CD4-positive, alpha-beta T cell (primary cell): ENCODE data around the gene SEMA6D. TPM values are rescaled to one million over a fixed set of nuclear protein-coding genes. Genes with fewer than 3 reads are reported as not detected.

Source experiments
- ATAC-seq: fragments of 200-7000 bp; cut with Tn5 transposase; one replicate; pipeline ENCODE4 v1.10.0; 2022; ENCODE audit warnings: mild to moderate bottlenecking; ENCODE audit not compliant: poor library complexity
- CTCF ChIA-PET: fragments of 350-600 bp; sonication (Branson Sonifier 250); formaldehyde crosslinking; loops from one replicate; lab custom pipeline; 2021; ENCODE audit warnings: antibody characterized with exemption, inconsistent platforms; lab: Charles Lee
- POLR2A ChIA-PET: fragments of 350-600 bp; sonication (Branson Sonifier 250); formaldehyde crosslinking; loops from one replicate; lab custom pipeline; 2021; ENCODE audit warnings: antibody characterized with exemption, inconsistent platforms; lab: Charles Lee
- DNase-seq, 14 experiments: peaks; one replicate each; pipeline ENCODE4 v3.0.0-alpha.2; 2013 to 2020; ENCODE audit warnings: mixed read lengths in 2 of 14
- H3K27ac ChIP-seq, 2 donors: one replicate each; pipeline versions ENCODE4 v1.5.1 to v1.7.0; 2013; ENCODE audit warnings: low read length in 2 of 2, low read depth in 1 of 2, mild to moderate bottlenecking in 1 of 2
- H3K27me3 ChIP-seq, 2 experiments: 1 replicate in 1 of 2; 2 replicates in 1 of 2; pipeline versions ENCODE4 v1.6.1 to v1.7.0; 2013; ENCODE audit warnings: low read length in 2 of 2, control low read depth in 1 of 2, mild to moderate bottlenecking in 1 of 2, moderate library complexity in 1 of 2; ENCODE audit not compliant: insufficient read depth in 2 of 2, control insufficient read depth in 1 of 2
- H3K36me3 ChIP-seq: one replicate; pipeline ENCODE4 v1.6.1; 2013; ENCODE audit warnings: low read length, control low read depth; ENCODE audit not compliant: insufficient read depth
- H3K4me1 ChIP-seq: one replicate; pipeline ENCODE4 v1.6.1; 2013; ENCODE audit warnings: low read length, control low read depth; ENCODE audit not compliant: insufficient read depth
- H3K4me3 ChIP-seq: one replicate; pipeline ENCODE4 v1.5.1; 2013; ENCODE audit warnings: mild to moderate bottlenecking, low read length, moderate library complexity
- H3K9me3 ChIP-seq, 2 experiments: 1 replicate in 1 of 2; 2 replicates in 1 of 2; pipeline versions ENCODE4 v1.6.1 to v1.7.0; 2013; ENCODE audit warnings: low read length in 2 of 2, mild to moderate bottlenecking in 2 of 2, control low read depth in 1 of 2, moderate library complexity in 1 of 2; ENCODE audit not compliant: control insufficient read depth in 1 of 2, insufficient read depth in 1 of 2
- H3K27ac Mint-ChIP-seq: one replicate; pipeline ENCODE4 v1.8.0; 2020; ENCODE audit warnings: mixed read lengths
- H3K27me3 Mint-ChIP-seq: one replicate; pipeline ENCODE4 v1.8.0; 2021; ENCODE audit warnings: mixed read lengths
- H3K36me3 Mint-ChIP-seq: one replicate; pipeline ENCODE4 v1.8.0; 2021; ENCODE audit warnings: low read depth, mixed read lengths
- H3K4me1 Mint-ChIP-seq: one replicate; pipeline ENCODE4 v1.8.0; 2021; ENCODE audit warnings: low read depth, mixed read lengths
- H3K4me3 Mint-ChIP-seq: one replicate; pipeline ENCODE4 v1.8.0; 2020; ENCODE audit warnings: mild to moderate bottlenecking, mixed read lengths
- H3K9me3 Mint-ChIP-seq: one replicate; pipeline ENCODE4 v1.8.0; 2020; ENCODE audit warnings: mixed read lengths
- intact Hi-C, 2 experiments: fragments of 100-400 bp; cut with DNase I in 1 of 2; cut with micrococcal nuclease in 1 of 2; formaldehyde crosslinking; loops; one replicate each; pipeline versions ENCODE4 v1.15.1 to v1.9.0; 2023 to 2025; cut with DNase I, micrococcal nuclease
- total RNA-seq, 174 experiments: library from RNA in 2 of 174; stranded (reverse) in 2 of 174; gene quantifications; one replicate each; pipeline ENCODE4 v1.2.3 and lab custom pipeline; 2021 to 2026
- TF ChIP-seq, protein P1 (sequence below): fragments of 200-600 bp; IDR thresholded peaks from one replicate; pipeline ENCODE4 v1.8.0; 2022; ENCODE audit warnings: antibody characterized with exemption, mild to moderate bottlenecking

SEMA6D gene
- total RNA-seq, 2 experiments from 2014 or later = not detected

DNA sequence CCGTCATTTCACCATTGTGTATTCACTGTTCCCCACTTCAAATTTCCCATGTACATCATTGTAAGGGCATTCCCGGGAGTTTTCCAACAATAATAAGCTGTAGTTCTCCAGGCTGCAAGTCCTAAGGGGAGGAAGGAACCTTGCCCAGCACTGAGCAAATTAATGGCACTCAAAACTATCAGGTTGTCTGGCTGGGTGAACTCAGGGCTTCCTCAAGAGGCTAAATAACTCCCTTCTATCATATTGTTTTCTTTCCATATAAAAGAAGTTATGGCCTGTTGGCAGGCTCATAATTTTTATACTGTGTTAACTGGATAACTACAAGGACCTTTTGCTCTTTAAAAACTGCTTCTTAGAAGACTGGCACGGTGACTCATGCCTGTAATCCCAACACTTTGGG lies 71.4 kb downstream of the SEMA6D start:
- ChIA-PET CTCF (no interaction called here), POLR2A (no interaction called here)
- H3K36me3 Mint-ChIP-seq = no peaks in the 10 kb centered on the region
- intact Hi-C loops = no loop called here
- peaks cover 7% of the 10 kb centered on the region for H3K27me3 Mint-ChIP-seq
- no peak for ATAC-seq
- H3K4me3 Mint-ChIP-seq = no peak overlapping the region
- Histone ChIP-seq H3K9me3 (no peaks in the 10 kb centered on the region), H3K27me3 (no peaks in the 10 kb centered on the region), H3K27ac (no peak overlapping the region), H3K36me3 (no peaks in the 10 kb centered on the region), H3K4me1 (no peaks in the 10 kb centered on the region), H3K4me3 (no peak overlapping the region)
- DNase-seq = no peak
- H3K9me3 Mint-ChIP-seq = no peaks in the 10 kb centered on the region
- no peaks in the 10 kb centered on the region for H3K4me1 Mint-ChIP-seq
- no peak overlapping the region for H3K27ac Mint-ChIP-seq
- TF ChIP-seq, protein P1, sequence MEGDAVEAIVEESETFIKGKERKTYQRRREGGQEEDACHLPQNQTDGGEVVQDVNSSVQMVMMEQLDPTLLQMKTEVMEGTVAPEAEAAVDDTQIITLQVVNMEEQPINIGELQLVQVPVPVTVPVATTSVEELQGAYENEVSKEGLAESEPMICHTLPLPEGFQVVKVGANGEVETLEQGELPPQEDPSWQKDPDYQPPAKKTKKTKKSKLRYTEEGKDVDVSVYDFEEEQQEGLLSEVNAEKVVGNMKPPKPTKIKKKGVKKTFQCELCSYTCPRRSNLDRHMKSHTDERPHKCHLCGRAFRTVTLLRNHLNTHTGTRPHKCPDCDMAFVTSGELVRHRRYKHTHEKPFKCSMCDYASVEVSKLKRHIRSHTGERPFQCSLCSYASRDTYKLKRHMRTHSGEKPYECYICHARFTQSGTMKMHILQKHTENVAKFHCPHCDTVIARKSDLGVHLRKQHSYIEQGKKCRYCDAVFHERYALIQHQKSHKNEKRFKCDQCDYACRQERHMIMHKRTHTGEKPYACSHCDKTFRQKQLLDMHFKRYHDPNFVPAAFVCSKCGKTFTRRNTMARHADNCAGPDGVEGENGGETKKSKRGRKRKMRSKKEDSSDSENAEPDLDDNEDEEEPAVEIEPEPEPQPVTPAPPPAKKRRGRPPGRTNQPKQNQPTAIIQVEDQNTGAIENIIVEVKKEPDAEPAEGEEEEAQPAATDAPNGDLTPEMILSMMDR = no peak

DNA sequence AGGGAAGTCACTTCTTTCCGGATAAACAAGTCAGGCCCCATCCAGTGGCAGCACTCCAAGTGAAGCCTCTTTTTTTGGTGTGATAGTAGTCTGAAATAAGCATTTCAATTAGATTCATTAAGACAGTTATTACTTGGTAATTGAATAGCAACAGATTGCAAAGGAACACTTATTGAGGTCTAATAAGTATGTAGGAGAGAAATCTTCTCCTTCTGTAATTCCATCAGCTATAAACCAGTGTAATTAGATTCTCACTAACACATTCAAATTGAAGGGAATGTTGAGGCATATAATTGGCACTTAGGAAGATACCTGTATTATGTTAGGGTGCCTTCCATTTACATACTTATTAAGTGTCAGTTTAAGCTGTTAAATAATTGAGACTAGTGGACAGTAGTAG lies 73.9 kb downstream of the SEMA6D start:
- DNase-seq = no peak
- no peak overlapping the region for H3K4me3 ChIP-seq
- POLR2A ChIA-PET = no interaction called here

DNA sequence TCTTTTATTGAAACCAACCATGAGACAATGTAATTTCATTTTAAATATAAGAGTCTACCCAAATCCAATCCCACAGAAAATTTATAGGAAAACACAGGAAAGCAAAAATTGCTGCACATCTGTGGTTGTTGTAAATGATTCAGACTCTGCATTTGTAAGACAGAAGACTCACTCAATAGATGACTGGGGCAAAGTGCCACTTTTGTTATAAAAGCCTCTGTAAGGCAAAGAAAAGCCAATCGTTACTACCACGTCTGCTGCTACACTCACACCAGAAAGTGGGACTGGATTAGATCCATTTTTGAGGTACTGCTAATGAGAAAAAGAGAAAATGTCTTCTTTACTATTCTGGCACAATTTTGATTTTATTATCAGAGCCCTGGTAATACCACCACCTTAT lies 74.9 kb downstream of the SEMA6D start:
- intact Hi-C loops = no loop called here
- no peak for ATAC-seq
- POLR2A ChIA-PET = no interaction called here

More for the DNA sequence above, 73.9 kb downstream of the SEMA6D start:
- no peak overlapping the region for H3K4me3 Mint-ChIP-seq
- no peaks in the 10 kb centered on the region for H3K36me3 Mint-ChIP-seq
- Histone ChIP-seq H3K27ac (no peak overlapping the region), H3K36me3 (no peaks in the 10 kb centered on the region), H3K9me3 (no peaks in the 10 kb centered on the region), H3K4me1 (no peaks in the 10 kb centered on the region), H3K27me3 (no peaks in the 10 kb centered on the region)
- intact Hi-C loops = no loop called here
- no peak overlapping the region for H3K27ac Mint-ChIP-seq
- H3K9me3 Mint-ChIP-seq = no peaks in the 10 kb centered on the region
- H3K27me3 Mint-ChIP-seq = peaks cover 7% of the 10 kb centered on the region
- no peaks in the 10 kb centered on the region for H3K4me1 Mint-ChIP-seq
- no peak for ATAC-seq
- CTCF ChIA-PET = no interaction called here
- TF ChIP-seq, protein P1 = no peak

More for the DNA sequence above, 74.9 kb downstream of the SEMA6D start:
- H3K4me1 ChIP-seq = no peaks in the 10 kb centered on the region
- H3K27me3 ChIP-seq = no peaks in the 10 kb centered on the region
- no peak overlapping the region for H3K27ac ChIP-seq
- no peaks in the 10 kb centered on the region for H3K9me3 ChIP-seq
- H3K4me3 ChIP-seq = no peak overlapping the region
- no peak for DNase-seq
- Mint-ChIP-seq H3K4me3 (no peak overlapping the region), H3K36me3 (no peaks in the 10 kb centered on the region), H3K4me1 (no peaks in the 10 kb centered on the region), H3K27me3 (peaks cover 4% of the 10 kb centered on the region), H3K27ac (no peak overlapping the region), H3K9me3 (no peaks in the 10 kb centered on the region)
- CTCF ChIA-PET = no interaction called here
- no peaks in the 10 kb centered on the region for H3K36me3 ChIP-seq
- TF ChIP-seq, protein P1 = no peak
